Hindlimb muscle (tissue), 1 donor: ENCODE measurements around the gene GAPVD1. TPM values are rescaled to one million over a fixed set of nuclear protein-coding genes. Genes with fewer than 3 reads are reported as not detected.
A peak's percentile ranks its signal among the peaks of the same experiment; 100 is the strongest.
"Not testable (repeated sequence)": the region's sequence is repeated elsewhere in the genome, so short reads cannot be mapped to it uniquely, and the experiment has no call there.

Source experiments
- DNase-seq: peaks from one replicate; pipeline ENCODE4 v3.0.0-alpha.2; 2013
- polyA plus RNA-seq: library from polyadenylated mRNA; unstranded; fragments of 120-200 nt; gene quantifications from one replicate; pipeline ENCODE4 v1.2.1, GENCODE V29; 2013; ENCODE audit not compliant: insufficient read length

Gene GAPVD1
- polyA plus RNA-seq, 1 donor, result 21.2 TPM

DNA sequence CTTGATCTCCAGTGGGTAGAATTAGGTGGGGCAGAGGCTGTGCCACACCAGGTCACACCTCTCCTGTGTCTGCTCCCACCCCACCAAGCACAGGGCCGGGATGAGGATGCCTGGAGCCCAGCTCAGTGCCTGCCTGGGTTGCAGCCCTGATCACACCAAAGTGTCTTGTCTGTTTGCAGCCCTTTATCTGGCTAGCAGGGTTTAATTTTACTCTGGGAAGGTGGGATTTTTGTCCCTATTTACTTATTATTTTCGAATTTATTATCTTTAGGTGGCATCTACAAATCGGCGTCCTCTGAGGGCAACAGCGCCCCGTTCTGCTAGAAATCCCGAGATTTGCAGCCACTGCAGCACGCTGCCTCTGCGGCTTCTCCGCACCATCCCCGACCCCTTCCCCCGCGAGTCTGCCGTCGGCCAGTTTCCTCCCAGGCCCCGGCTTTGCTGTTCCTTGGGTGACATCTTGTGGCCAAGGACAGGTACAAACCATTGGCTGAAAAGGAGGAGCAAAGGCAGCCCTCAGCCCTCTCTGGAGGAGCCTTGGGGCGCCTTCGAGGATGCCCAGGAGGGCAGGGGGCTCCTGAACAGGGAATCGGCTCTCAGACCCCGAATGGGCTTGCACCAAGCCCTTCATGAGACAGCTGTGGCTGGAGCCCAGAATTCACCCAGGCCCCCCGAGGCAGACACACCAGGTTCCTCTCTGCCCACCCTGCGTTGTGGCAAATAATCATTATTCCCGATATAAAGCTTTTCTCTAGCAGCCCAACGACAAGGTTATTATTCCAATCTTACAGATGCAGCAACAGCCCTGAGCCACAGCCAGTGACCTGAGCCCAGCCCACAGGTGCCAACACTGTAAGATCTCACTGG lies 113.0 kb downstream of the GAPVD1 start:
- peak; percentile 82 for DNase-seq

DNA sequence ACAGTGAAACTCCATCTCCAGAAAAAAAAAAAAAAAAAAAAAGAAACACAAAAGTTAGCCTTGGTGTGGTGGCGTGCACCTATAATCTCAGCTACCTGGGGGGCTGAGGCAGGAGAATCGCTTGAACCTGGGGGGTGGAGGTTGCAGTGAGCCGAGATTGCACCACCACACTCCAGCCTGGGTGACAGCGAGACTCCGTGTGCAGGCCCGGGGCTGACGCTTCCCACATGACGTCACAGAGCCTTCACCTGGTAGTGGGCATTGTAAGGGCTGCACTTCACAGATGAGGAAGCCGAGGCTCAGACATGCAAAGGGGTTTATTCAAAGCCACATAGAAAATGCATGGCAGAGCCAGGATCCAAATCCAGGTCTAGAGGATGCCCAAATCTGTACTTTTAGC lies 114.2 kb downstream of the GAPVD1 start:
- no peak for DNase-seq

DNA sequence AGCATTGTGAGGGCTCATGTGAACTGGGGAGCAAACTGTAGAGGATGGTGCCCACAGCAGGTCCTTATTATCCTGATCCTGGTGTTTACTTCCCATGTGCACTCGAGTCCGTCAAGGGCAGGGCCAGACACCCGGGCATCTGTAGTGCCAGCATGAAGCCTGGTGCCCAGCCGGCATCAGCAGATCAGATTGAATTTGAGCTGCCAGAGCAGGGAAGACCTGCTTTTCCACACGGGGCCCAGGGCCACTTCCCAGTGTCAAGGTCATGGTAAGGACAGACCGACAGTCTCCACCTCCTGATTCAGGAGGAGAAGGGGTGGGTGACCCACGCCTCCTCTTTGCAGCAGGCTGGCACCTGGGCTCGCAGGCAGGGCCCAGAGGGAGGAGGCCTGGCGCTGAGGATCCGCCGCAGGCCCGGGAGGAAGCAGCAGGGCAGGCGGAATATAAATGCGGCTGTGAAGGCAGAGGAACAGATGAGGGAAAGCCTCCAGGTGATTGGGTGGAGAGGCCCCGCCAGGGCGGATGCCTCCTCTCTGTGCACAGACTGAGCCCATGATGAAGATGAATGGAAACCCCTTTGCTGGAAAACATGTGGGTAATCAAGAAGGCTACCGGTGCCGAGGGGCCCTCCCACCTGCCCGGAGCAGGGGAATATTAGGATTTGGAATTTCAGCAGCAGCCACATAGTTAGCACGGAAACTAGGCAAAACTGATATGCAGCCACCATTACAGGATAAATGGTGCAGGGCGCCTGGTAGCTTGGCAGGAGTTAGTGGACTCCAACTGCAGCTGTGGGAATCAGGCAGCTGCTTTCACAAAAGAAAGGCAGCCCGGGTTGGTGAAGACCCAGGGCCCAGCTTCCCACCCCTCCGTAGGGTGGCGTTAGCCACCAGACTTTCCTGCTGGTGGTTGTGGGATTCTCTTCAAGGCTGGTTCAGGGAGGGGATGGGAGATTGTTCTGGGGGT lies 114.9 kb downstream of the GAPVD1 start:
- DNase-seq, result no peak

DNA sequence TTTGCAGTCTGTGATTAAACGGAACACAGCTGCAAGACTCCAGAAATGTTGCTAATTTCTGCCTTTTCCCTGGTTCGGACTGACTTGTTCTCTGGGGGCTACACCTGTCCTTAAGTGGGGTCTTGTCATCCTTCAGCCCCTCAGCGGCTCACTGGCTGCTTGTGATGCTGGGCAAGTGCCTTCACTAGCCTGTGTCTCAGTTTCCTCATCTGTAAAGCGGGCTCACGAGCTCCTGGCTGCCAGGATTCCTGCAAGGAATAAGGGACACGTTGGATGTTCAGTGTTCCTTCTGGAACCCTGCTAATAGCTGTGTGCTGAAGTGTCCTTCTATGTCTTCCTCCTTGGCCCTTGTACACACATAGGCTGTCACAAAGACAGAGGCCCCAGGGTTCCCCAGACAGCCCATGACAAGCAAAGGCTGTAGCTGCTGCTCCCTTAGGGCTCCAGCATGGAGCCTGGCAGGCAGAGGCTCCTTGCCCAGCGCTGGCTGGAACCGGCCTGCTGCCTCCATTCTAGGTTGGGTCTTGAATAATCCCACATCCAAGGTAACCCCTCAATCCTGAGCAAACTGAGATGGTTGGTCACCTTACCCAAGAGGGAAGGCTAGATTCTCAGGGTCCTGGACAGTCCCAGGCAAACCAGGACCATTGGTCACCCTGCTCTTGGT lies 116.1 kb downstream of the GAPVD1 start:
- DNase-seq, result no peak

DNA sequence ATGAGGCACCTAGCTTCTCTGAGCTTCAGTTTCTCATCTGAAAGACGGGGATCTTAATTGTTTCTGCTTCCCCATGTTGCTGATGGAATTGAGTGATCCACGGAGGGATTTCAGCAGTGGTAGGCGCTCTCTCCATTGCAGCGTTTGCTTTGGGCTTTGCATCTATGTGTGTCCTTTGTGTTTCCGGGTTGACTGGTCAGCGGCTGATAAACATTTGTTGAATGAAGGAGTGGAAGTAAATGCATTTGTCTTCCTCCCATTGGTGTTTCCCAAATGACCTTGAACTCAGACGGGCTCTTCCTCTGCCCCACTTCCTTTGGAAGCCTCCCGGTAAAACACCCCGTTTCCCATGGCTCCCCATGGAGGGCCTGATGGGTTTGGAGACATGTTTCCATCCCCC lies 117.2 kb downstream of the GAPVD1 start:
- DNase-seq, result no peak

DNA sequence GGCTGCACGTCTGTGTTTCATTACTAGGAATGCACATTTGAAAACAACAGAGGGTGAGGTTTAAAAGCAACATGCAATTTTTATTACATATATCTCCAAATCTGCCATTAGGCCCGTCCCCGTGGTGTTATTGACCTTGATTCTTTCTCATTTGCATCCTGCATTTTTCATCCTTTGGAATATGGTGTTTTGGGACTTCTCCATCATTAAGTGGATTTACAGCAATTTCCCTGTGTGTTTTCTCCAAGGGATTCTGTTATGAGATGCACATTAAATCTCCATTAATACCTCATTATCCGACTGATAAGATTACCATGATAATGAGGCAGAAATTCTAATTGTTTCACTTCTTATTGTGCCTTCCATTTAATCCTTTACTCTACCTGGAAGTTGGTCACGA lies 117.6 kb downstream of the GAPVD1 start:
- no peak for DNase-seq

DNA sequence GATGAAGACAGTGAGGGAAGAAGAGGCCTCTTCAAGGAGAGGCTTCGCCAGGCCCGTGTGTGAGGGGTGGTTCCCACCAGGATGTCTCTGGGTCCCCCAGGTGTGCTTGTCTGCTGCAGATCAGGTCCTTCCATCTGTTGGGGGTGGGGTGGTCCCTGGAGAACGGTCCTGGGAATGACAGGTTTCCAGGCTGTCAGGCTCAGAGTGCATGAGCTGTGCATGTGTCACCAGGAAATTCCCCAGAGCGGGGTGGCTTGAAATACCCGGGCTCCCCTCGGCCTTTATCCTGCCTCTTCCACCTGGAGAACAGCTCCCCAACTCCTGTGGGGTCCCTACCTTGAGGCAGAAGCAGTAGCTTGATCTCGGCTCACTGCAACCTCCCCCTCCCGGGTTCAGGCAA lies 118.8 kb downstream of the GAPVD1 start:
- DNase-seq, result no peak

DNA sequence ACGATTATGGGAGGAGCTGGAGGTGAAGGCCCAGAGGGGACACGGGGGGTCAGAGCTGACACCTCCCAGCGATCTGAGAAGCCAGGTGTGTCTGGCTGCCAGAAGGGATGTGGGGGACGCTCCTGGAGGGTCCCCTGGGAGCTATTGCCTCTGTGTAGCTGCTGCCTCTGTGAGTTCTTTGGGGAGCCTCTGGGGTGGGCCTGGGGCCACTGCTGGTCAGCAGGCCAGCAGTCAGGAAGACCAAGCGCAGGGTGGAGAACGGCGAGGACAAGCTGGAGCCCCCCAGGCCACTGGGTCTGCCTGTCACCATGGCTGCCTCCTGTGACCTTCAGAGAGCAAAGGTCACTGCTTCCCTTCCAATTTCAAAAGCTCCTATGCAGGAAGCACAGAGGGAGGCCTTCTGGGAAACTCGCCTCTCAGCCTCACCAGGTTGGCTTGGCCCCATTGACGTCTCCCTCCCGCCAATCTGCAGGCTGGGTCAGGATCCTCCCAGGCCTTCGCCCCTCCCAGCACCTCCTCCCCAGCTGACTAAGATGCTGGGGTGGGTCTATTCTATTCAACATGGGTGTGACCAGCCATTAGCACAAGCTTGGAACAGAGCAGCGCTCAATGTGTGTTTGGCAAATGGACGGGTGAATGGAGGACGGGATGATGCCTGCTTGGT lies 126.4 kb downstream of the GAPVD1 start:
- DNase-seq, result no peak

DNA sequence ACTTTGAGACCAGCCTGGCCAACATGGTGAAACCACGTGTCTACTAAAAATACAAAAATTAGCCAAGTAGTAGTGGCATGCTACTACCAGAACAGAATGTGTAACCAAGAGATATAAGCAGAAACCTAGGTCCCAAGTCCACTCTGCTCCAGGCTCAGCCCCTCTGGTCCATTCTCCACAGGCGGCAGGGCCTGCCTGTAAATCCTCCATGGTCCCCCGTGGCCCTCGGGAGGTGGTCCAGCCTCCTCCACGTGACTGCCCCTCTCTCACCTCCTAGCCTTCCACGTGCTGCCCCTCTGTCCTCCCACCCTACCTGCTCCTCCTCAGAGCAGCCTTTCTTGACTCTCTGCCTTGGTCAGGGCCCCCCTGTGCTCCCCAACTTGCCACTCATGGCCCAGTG lies 127.4 kb downstream of the GAPVD1 start:
- no peak for DNase-seq

DNA sequence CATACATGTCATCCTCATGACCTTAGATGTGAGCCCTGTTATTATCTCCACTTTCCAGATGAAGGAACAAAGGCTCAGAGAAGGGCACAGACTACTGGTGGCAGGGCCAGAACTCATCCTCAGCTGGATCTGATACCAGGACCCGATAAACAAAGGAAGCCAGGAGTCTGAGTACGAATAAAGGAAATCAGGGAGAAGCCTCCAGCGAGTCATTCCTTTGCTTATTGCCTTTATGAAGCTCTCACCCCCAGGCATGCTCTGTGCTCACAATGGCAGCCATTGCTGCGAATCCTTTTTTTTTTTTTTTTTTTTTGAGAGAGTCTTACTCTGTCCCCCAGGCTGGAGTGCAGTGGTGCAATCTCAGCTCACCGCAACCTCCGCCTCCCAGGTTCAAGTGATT lies 130.1 kb downstream of the GAPVD1 start:
- no peak for DNase-seq

DNA sequence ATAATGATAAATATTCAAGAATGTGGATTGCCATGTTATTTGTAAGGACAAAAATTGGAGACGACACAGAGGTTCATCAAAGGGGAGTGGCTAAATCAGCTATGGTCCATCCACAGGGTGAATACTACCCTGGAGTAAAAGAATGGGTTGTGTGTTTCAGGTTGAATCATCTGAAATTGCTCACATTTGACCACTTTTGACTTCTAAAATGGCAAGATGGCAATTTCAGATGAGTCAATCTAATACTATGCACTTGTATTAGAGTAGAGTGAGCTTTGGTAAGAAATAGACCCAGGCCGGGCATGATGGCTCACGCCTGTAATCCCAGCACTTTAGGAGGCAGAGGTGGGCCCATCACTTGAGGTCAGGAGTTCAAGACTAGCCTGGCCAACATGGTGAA lies 131.8 kb downstream of the GAPVD1 start:
- no peak for DNase-seq

DNA sequence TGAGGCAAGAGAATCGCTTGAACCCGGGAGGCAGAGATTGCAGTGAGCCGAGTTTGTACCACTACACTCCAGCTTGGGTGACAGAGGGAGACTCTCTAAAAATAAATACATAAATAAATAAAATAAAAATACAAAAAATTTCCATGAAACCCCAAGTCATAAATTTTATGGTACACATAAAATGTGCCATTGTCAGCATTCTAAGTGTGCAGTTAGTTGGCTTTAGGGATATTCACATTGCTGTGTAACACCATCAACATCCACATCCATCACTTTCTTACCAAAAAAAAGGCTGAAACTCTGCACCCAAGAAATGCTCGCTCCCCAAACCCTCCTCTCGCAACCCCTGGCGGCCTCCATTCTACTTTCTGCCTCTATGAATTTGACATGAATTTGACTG lies 135.2 kb downstream of the GAPVD1 start:
- DNase-seq, result no peak

DNA sequence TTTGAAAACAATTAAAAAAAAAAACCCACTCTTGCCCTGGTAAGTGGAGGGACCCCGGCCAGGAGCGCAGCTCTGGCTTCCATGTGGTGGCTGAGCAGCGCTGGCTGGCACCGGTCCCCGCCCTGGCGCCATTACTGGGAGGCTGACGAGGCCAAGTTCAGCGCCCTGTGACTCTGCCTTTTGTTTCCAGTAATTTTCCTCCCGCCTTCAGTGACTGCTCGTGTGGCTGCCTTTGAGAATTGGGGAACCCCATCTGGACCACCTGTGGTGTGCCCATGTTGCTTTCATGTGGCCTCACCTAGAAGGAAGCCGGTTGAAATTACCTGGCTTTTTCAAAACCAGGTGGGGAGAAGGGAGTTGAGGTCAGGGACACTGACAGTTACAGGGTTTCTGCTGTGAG lies 136.1 kb downstream of the GAPVD1 start:
- no peak for DNase-seq

DNA sequence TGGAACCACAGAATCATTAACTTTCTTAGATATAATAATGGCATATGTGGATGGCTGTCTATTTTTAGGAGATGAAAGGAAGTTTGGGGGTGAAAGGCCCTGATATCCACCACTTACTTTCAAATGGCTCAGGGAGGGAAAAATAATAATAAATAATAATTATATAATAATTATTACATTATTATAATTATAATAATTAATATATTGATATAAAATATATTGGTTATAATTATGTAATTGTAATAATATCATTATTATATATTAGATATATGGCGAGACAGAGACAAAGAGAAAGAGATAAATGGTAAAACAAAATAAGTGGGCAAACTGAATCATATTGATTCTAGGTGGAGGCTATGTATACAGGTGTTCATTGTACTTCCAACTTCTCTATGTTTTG lies 136.6 kb downstream of the GAPVD1 start:
- DNase-seq, result no peak

DNA sequence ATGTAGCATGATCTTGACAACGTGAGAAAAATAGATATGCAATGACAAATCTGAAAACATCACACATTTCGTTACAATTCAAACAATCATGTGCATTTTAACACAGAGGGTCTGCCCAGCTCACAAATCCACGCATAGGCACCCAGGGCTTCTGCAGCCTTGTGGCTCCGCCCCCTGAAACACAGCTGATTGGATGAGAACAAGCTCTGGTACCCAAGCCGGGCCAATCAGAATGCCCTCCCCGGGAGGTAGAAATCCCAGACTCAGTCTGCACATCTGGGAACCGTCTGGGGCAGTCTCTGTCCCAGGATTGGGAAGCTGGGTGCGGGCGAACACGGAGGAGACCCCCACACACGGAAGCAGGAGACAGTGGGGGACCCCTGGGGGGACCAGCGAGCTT lies 137.5 kb downstream of the GAPVD1 start:
- DNase-seq, result no peak

DNA sequence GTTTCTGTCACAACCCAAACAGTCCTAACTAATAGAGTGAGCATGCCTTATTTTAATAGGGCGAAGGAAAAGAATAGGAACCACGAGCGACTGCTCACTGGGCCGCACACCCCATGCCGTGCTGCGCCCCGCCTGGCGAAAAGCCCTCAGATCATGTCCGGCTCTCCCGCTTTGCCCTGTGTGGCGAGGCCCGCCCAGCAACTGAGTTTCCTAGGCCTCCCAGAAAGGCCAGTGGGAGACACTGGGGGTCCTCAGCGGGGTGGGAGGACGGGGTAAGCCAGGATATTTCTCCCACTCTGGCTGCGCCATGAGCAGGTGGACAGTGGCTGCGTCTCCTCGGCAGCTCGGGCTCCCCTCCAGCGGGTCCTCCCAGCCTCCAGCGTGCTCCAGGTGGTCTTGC lies 138.0 kb downstream of the GAPVD1 start:
- DNase-seq, result no peak

DNA sequence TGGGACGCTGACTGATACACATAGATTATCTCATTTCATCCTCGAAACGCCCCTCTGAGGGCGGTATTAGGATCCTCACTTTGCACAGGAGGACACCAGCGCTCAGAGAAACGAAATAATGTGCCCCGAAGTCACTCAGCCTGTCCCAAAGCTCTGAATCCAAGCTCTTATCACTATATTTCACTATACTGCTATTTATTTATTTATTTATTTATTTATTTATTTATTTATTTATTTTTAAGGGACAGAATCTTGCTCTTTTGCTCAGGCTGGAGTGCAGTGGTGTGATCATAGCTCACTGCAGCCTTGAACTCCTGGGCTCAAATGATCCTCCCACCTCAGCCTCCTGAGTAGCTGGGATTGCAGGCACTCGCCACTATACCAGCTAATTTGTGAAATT lies 138.6 kb downstream of the GAPVD1 start:
- not testable (repeated sequence) for DNase-seq

DNA sequence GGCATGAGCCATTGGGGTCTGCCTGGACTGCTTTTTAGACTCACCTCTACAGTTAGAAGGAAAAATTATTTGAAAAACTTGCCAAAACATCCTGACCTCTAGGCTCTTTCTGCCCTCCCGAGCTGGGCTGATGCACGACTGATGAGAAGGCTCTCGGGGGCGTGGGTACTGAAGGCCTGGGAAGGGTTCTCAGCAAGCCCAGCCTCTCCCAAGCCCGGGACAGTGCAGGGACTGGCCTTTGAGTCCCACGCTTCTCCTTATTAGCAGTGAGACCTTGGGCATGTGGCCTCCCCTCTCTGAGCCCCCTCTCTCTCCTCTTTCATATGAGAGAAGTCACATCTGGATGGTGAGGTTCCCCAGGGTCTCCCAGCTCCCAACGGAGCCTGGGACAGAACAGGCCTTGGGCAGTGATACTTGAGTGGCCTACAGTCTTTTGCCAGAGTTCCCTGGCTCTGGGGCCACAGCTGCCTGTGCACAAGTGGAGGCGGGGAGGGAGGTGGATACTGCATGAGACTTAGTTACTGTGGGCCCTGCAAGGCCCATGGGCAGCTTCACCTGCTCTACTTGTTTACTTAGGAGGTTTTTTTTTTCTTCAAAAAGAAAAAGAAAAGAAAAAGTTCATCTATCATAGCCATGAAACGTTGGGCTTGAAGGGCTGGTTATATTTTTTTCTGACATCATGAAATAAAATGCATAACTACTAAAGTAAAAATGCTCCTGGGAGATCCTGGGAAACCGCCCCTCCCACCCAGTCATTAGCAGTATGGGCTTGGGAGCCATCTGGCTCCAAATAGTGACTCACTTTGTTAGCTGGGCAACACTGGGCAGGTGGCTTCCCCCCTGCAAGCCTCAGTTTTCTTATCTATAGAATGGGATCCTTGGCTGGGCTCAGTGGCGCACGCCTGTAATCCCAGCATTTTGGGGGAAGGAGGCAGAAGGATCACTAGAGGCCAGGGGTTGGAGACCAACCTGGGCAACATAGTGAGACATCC lies 139.4 kb downstream of the GAPVD1 start:
- no peak for DNase-seq

DNA sequence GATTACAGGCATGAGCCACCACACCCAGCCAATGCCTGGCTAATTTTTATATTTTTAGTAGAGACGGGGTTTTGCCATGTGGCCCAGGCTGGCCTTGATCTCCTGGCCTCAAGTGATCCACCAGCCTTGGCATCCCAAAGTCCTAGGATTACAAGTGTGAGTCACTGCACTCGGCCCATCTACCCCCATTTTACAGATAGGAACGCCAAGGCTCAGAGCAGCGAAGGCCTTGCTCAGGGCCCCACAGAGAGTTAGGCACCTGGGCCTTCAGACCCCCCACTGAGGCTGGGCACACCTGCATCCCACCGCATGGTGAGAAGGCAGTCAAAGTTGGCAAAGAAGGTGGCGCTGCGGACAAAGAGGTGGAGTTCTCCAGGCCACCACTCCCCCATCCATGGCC lies 143.1 kb downstream of the GAPVD1 start:
- no peak for DNase-seq

DNA sequence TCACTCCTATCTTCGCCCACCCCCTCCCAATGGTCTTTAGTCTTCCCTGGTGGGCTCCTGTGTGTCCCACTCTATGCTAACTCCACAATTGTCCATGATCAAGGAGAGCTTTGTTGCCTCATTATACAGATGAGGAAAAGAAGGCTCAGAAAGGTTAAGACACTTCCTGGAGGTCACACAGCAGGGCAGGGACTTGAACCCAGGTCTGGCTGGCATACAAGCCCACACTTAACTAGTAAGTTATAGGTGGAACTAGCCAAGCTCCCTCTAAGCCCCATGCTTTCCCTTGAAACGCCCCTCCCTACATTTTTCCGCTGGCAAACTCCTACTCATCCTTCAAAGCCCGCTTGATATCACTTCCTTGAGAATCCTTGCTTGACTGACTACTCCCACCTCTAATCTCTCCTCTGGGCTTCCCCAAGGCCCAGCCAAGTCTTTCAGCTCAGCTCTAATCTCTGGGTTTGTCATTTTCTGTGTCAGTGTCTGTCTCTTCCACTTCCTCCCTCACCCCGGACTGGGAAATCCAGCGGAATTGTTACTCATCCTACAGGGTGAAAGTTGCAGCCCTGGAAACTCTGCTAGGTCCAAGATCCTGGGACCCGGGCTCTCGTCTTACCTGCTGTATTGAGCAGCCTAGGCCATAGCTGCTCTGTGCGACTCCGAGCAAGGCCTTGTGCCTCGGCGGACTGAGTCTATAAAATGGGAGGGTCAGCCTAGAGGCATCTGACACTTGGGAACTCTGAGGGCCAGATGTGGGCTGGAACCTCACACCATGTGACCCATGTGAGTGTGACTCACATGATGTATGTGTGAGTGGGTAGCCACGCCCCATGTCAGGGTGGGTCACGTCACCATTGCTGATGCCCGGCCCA lies 144.5 kb downstream of the GAPVD1 start:
- no peak for DNase-seq
